PC-3 (cell line): ENCODE measurements around the gene RPE. TPM values are rescaled to one million over a fixed set of nuclear protein-coding genes. Genes with fewer than 3 reads are reported as not detected.

Experiments used
- ATAC-seq: fragments of 200-7000 bp; cut with Tn5 transposase; 2 replicates; pipeline ENCODE4 v1.9.1; 2020; ENCODE audit warnings: mild to moderate bottlenecking, moderate library complexity
- BruUV-seq: library from RNA; stranded (reverse); fragments of 400-500 nt; replicated peaks from 2 replicates; lab custom pipeline; 2021; lab: Mats Ljungman, UMichigan
- CTCF ChIA-PET: fragments of 300-600 bp; sonication (Branson Sonifier 250); formaldehyde crosslinking; loops from one replicate; lab custom pipeline; 2022; ENCODE audit warnings: antibody characterized with exemption; lab: Charles Lee
- POLR2A ChIA-PET: fragments of 300-600 bp; sonication (Branson Sonifier 250); formaldehyde crosslinking; loops from one replicate; lab custom pipeline; 2022; ENCODE audit warnings: antibody characterized with exemption; ENCODE audit not compliant: unreplicated experiment; lab: Charles Lee
- DNase-seq: peaks from one replicate; pipeline ENCODE4 v3.0.0-alpha.2; 2015
- H2AFZ ChIP-seq: fragments of 300-600 bp; sonication (generic); 2 replicates; pipeline ENCODE4 v1.6.0; 2016; ENCODE audit warnings: antibody characterized with exemption, low read length
- H3F3A ChIP-seq: fragments of 300-600 bp; sonication (generic); one replicate; pipeline ENCODE4 v1.6.0; 2017; ENCODE audit warnings: antibody characterized with exemption, low read length, control low read depth, mild to moderate bottlenecking; ENCODE audit not compliant: unreplicated experiment
- H3K27ac ChIP-seq: fragments of 300-600 bp; sonication (generic); 2 replicates; pipeline ENCODE4 v1.5.1; 2016; ENCODE audit warnings: mild to moderate bottlenecking, low read length
- H3K27me3 ChIP-seq: fragments of 300-600 bp; sonication (generic); 2 replicates; pipeline ENCODE4 v1.6.1; 2016; ENCODE audit warnings: low read length, mixed read lengths
- H3K36me3 ChIP-seq: fragments of 300-600 bp; sonication (generic); 2 replicates; pipeline ENCODE4 v1.6.1; 2016; ENCODE audit warnings: low read depth, mixed run types, low read length, mixed read lengths
- H3K4me1 ChIP-seq: fragments of 300-600 bp; sonication (generic); 2 replicates; pipeline ENCODE4 v1.5.1; 2016; ENCODE audit warnings: low read length; ENCODE audit not compliant: insufficient read depth
- H3K4me2 ChIP-seq: fragments of 300-600 bp; sonication (generic); 2 replicates; pipeline ENCODE4 v1.6.0; 2016; ENCODE audit warnings: low read length
- H3K4me3 ChIP-seq: fragments of 300-600 bp; sonication (generic); 2 replicates; pipeline ENCODE4 v1.5.1; 2016; ENCODE audit warnings: mild to moderate bottlenecking, low read length, mixed read lengths
- H3K79me2 ChIP-seq: fragments of 300-600 bp; sonication (generic); 2 replicates; pipeline ENCODE4 v1.6.1; 2017; ENCODE audit warnings: low read length, mixed read lengths
- H3K9ac ChIP-seq: fragments of 300-600 bp; sonication (generic); 2 replicates; pipeline ENCODE4 v1.6.0; 2016; ENCODE audit warnings: mild to moderate bottlenecking, low read length
- H3K9me2 ChIP-seq: fragments of 300-600 bp; sonication (generic); replicated peaks from 2 replicates; pipeline ENCODE4 v1.6.1; 2016; ENCODE audit warnings: mixed run types, low read length, mixed read lengths
- H3K9me3 ChIP-seq: fragments of 300-600 bp; sonication (generic); 2 replicates; pipeline ENCODE4 v1.6.1; 2016; ENCODE audit warnings: low read length, mixed read lengths
- H4K20me1 ChIP-seq: fragments of 300-600 bp; sonication (generic); 2 replicates; pipeline ENCODE4 v1.6.1; 2016; ENCODE audit warnings: low read length, mixed read lengths
- CTCF ChIP-seq: fragments of 300-600 bp; sonication (generic); conservative IDR thresholded peaks from 2 replicates; pipeline ENCODE4 v1.5.1; 2017; ENCODE audit warnings: antibody characterized with exemption, low read depth, mild to moderate bottlenecking, low read length
- EZH2 ChIP-seq: fragments of 300-600 bp; sonication (generic); IDR thresholded peaks from one replicate; pipeline ENCODE4 v1.6.1; 2017; ENCODE audit warnings: antibody characterized with exemption, mild to moderate bottlenecking, low read length; ENCODE audit not compliant: unreplicated experiment
- EZH2phosphoT487 ChIP-seq: fragments of 300-600 bp; sonication (generic); IDR thresholded peaks from 2 replicates; pipeline ENCODE4 v1.6.1; 2018; ENCODE audit warnings: mild to moderate bottlenecking, antibody characterized with exemption, low read length, borderline replicate concordance
- intact Hi-C: fragments of 100-400 bp; cut with micrococcal nuclease; formaldehyde crosslinking; loops from 2 replicates; pipeline ENCODE4 v1.9.0; 2023
- total RNA-seq: library from RNA; depleted of rRNA; stranded (reverse); fragments of >200 nt; gene quantifications from 2 replicates; pipeline ENCODE4 v1.2.3, GENCODE V29; 2014

The RPE gene
- total RNA-seq, 1 experiment from 2014 or later: 60.5 TPM

- ATAC-seq (no peak), DNase-seq (no peak)
- H3K79me2 ChIP-seq: no peaks in the 10 kb centered on the region
- no peaks in the 10 kb centered on the region for H3K9me3 ChIP-seq
- H3F3A ChIP-seq: no peaks in the 10 kb centered on the region
- H3K4me2 ChIP-seq: no peak overlapping the region
- no peaks in the 10 kb centered on the region for H3K36me3 ChIP-seq
- no peak overlapping the region for H3K9ac ChIP-seq
- H3K9me2 ChIP-seq: no peaks in the 10 kb centered on the region
- CTCF ChIA-PET: no interaction called here
- BruUV-seq: no TSS peak
- TF ChIP-seq EZH2phosphoT487: no peak
- TF ChIP-seq CTCF: no peak
- no peak for TF ChIP-seq EZH2
- H2AFZ ChIP-seq: no peak overlapping the region
- H3K27ac ChIP-seq: no peak overlapping the region
- no peaks in the 10 kb centered on the region for H4K20me1 ChIP-seq
- POLR2A ChIA-PET: no interaction called here
- intact Hi-C loops: no loop called here
- no peaks in the 10 kb centered on the region for H3K4me1 ChIP-seq
- no peaks in the 10 kb centered on the region for H3K27me3 ChIP-seq
- no peak overlapping the region for H3K4me3 ChIP-seq
These were observed 48.4 kb downstream of the RPE start for GRCh38 chr2:210050885-210051284.

GRCh38 chr2:210054696-210055095, 52.3 kb downstream of the RPE start:
- Histone ChIP-seq H3K4me2 (no peak overlapping the region), H2AFZ (no peak overlapping the region), H3K9me2 (no peaks in the 10 kb centered on the region), H3F3A (no peaks in the 10 kb centered on the region), H3K27me3 (no peaks in the 10 kb centered on the region), H3K4me1 (no peaks in the 10 kb centered on the region), H3K4me3 (no peak overlapping the region), H3K36me3 (no peaks in the 10 kb centered on the region), H4K20me1 (no peaks in the 10 kb centered on the region), H3K27ac (no peak overlapping the region), H3K9me3 (no peaks in the 10 kb centered on the region), H3K79me2 (no peaks in the 10 kb centered on the region), H3K9ac (no peak overlapping the region)
- DNase-seq: no peak
- BruUV-seq: no TSS peak
- intact Hi-C loops: no loop called here
- ATAC-seq: no peak
- TF ChIP-seq EZH2 (no peak), CTCF (no peak), EZH2phosphoT487 (no peak)
- POLR2A ChIA-PET: no interaction called here
- CTCF ChIA-PET: no interaction called here

- no peak for TF ChIP-seq CTCF
- no peak for TF ChIP-seq EZH2
- TF ChIP-seq EZH2phosphoT487: no peak
- no TSS peak for BruUV-seq
- no peaks in the 10 kb centered on the region for H3K79me2 ChIP-seq
- H3K27ac ChIP-seq: no peak overlapping the region
- CTCF ChIA-PET: no interaction called here
- POLR2A ChIA-PET: no interaction called here
- H3K4me3 ChIP-seq: no peak overlapping the region
- no peaks in the 10 kb centered on the region for H3K9me3 ChIP-seq
- ATAC-seq (no peak), DNase-seq (no peak)
- no peaks in the 10 kb centered on the region for H3F3A ChIP-seq
- intact Hi-C loops: no loop called here
- H2AFZ ChIP-seq: no peak overlapping the region
- H3K4me2 ChIP-seq: no peak overlapping the region
- H3K27me3 ChIP-seq: no peaks in the 10 kb centered on the region
- no peak overlapping the region for H3K9ac ChIP-seq
- H3K4me1 ChIP-seq: no peaks in the 10 kb centered on the region
- no peaks in the 10 kb centered on the region for H3K36me3 ChIP-seq
- H4K20me1 ChIP-seq: no peaks in the 10 kb centered on the region
- H3K9me2 ChIP-seq: no peaks in the 10 kb centered on the region
These were observed 53.4 kb downstream of the RPE start for GRCh38 chr2:210055825-210056224.
